Adrenal gland (tissue), 12 donors: Measurements from ENCODE around the gene DTX1. TPM values are rescaled to one million over a fixed set of nuclear protein-coding genes. Genes with fewer than 3 reads are reported as not detected.

Experiments used
- DNase-seq, 7 donors: peaks; one replicate each; pipeline ENCODE4 v3.0.0-alpha.2; 2019 to 2020
- H3K27ac ChIP-seq, 5 donors: fragments of 200-600 bp; sonication (generic) in 4 of 5; 1 replicate in 3 of 5; 2 replicates in 2 of 5; pipeline versions ENCODE4 v1.5.1 to v1.8.0; 2016 to 2020; ENCODE audit warnings: mild to moderate bottlenecking in 1 of 5
- H3K27me3 ChIP-seq: fragments of 200-600 bp; 2 replicates; pipeline ENCODE4 v1.8.0; 2021
- H3K36me3 ChIP-seq, 2 donors: fragments of 200-600 bp; replicated peaks in 1 of 2; 1 replicate in 1 of 2; 2 replicates in 1 of 2; pipeline versions ENCODE4 v1.5.1 to v1.8.0; 2018 to 2022
- H3K4me1 ChIP-seq, 2 donors: fragments of 200-600 bp; replicated peaks in 1 of 2; 1 replicate in 1 of 2; 2 replicates in 1 of 2; pipeline versions ENCODE4 v1.5.1 to v1.8.0; 2018 to 2021
- H3K4me3 ChIP-seq, 4 donors: fragments of 200-600 bp; sonication (generic) in 3 of 4; one replicate each; pipeline ENCODE4 v1.5.1; 2016 to 2018
- H3K9me3 ChIP-seq, 3 donors: fragments of 200-600 bp; sonication (generic) in 1 of 3; replicated peaks in 1 of 3; 1 replicate in 2 of 3; 2 replicates in 1 of 3; pipeline versions ENCODE4 v1.5.1 to v1.8.0; 2016 to 2021
- CTCF ChIP-seq, 6 experiments: fragments of 450-650 bp in 4 of 6; fragments of 200-600 bp in 2 of 6; sonication (generic) in 1 of 6; IDR thresholded peaks; 1 replicate in 5 of 6; 2 replicates in 1 of 6; pipeline versions ENCODE4 v1.5.1 to v1.8.0; 2016 to 2021; ENCODE audit warnings: antibody characterized with exemption in 6 of 6, mild to moderate bottlenecking in 2 of 6, moderate library complexity in 1 of 6
- POLR2A ChIP-seq, 2 donors: fragments of 450-650 bp; IDR thresholded peaks; one replicate each; pipeline ENCODE4 v1.6.1; 2017; ENCODE audit warnings: antibody characterized with exemption in 2 of 2, mild to moderate bottlenecking in 2 of 2, moderate library complexity in 1 of 2
- WGBS, 4 donors: extraction: QIAGEN DNeasy Blood & Tissue Kit in 2 of 4; methylation state at CpG; one replicate each; pipeline versions ENCODE4 v1.1.5 to v1.1.7; 2013 to 2017; 5-methylcytosine and 5-hydroxymethylcytosine counted together
- intact Hi-C, 2 donors: fragments of 100-400 bp; cut with DNase I; formaldehyde crosslinking; loops; one replicate each; pipeline versions ENCODE4 v1.14.1 to v1.15.0; 2022 to 2023
- polyA plus RNA-seq, 3 donors: library from polyadenylated mRNA; stranded (reverse); fragments of 200-250 nt in 2 of 3; fragments of 350-450 nt in 1 of 3; fragmentation: Illumina TruSeq in 1 of 3; extraction: RNeasy Lipid Tissue Mini Kit (QIAGEN cat#74804) in 1 of 3; gene quantifications; one replicate each; pipeline ENCODE4 v1.2.3, GENCODE V29; 2013 to 2014
- total RNA-seq, 9 donors: library from RNA; depleted of rRNA in 4 of 9; stranded (reverse); fragments of >200 nt in 4 of 9; fragments of 120-200 nt in 1 of 9; fragmentation: NEBNext Ultra II Directional in 1 of 9; extraction: Animal tissue kit (Norgen Biotek cat#: 25700) in 1 of 9; gene quantifications; one replicate each; pipeline versions ENCODE4 v1.1.0 to v1.2.4, GENCODE V29; 2013 to 2023
- donor health status: healthy with polysubstance abuse.
- donor health status: Bipolar disorder and iron deficiency.
- donor health status: DM: yes; HTN: yes; CAD: no.
- donor health status: DM: no; HTN: no; CAD: no.
- donor health status: DM: no; HTN: no; CAD: no.
- donor health status: DM: yes; HTN: yes; CAD: no.

Gene DTX1
- total and polyA plus RNA-seq, 12 donors = 1.3 to 20.0 (median 6.9) TPM

- 56 to 85% (median 63%) methylated on average over 8 to 15 of the region's 15 CpGs for WGBS, 4 donors
- DNase-seq = peak in 2 of 7 donors; percentile 31 to 45
- intact Hi-C loops = no loop called here
These were observed 13.8 kb downstream of the DTX1 start for GRCh38 chr12:113070117-113070906.

GRCh38 chr12:113071135-113072112 is 14.9 kb downstream of the DTX1 start:
- Histone ChIP-seq H3K4me1 (no peaks in the 10 kb centered on the region), H3K4me3 (no peak overlapping the region), H3K27ac (peak overlapping the region in 2 of 5 donors; percentile 47 to 61), H3K36me3 (no peaks in the 10 kb centered on the region), H3K9me3 (no peaks in the 10 kb centered on the region), H3K27me3 (no peaks in the 10 kb centered on the region)
- no peak for TF ChIP-seq CTCF (IDR thresholded peaks at IDR 0.05)
- DNase-seq = no peak
- WGBS, 4 donors = 72 to 82% (median 78%) methylated on average over 11 to 21 of the region's 21 CpGs
- intact Hi-C loops = no loop called here

More at GRCh38 chr12:113070117-113070906, 13.8 kb downstream of the DTX1 start:
- no peaks in the 10 kb centered on the region for H3K36me3 ChIP-seq
- H3K27me3 ChIP-seq = no peaks in the 10 kb centered on the region
- H3K27ac ChIP-seq = peak overlapping the region in 2 of 5 donors; percentile 47 to 52
- no peaks in the 10 kb centered on the region for H3K4me1 ChIP-seq
- no peak overlapping the region for H3K4me3 ChIP-seq
- TF ChIP-seq POLR2A (IDR thresholded peaks at IDR 0.05) (no peak), CTCF (IDR thresholded peaks at IDR 0.05) (no peak)
- H3K9me3 ChIP-seq = no peaks in the 10 kb centered on the region

GRCh38 chr12:113072136-113072535 is 15.6 kb downstream of the DTX1 start:
- H3K27ac ChIP-seq = no peak overlapping the region
- no peak overlapping the region for H3K4me3 ChIP-seq
- H3K4me1 ChIP-seq = no peaks in the 10 kb centered on the region
- no peaks in the 10 kb centered on the region for H3K27me3 ChIP-seq
- H3K9me3 ChIP-seq = no peaks in the 10 kb centered on the region
- intact Hi-C loops = no loop called here
- DNase-seq = no peak
- no peaks in the 10 kb centered on the region for H3K36me3 ChIP-seq
- 69 to 92% (median 80%) methylated on average over 3 of the region's 3 CpGs for WGBS, 4 donors
- TF ChIP-seq POLR2A (IDR thresholded peaks at IDR 0.05) = no peak
- TF ChIP-seq CTCF (IDR thresholded peaks at IDR 0.05) = no peak

- no peak for DNase-seq
- Histone ChIP-seq H3K4me3 (no peak overlapping the region), H3K4me1 (no peaks in the 10 kb centered on the region), H3K9me3 (no peaks in the 10 kb centered on the region), H3K36me3 (no peaks in the 10 kb centered on the region), H3K27me3 (no peaks in the 10 kb centered on the region), H3K27ac (no peak overlapping the region)
- 77 to 93% (median 82%) methylated on average over 2 to 3 of the region's 3 CpGs for WGBS, 4 donors
- no peak for TF ChIP-seq CTCF (IDR thresholded peaks at IDR 0.05)
- no peak for TF ChIP-seq POLR2A (IDR thresholded peaks at IDR 0.05)
- intact Hi-C loops = no loop called here
These were observed 17.1 kb downstream of the DTX1 start for GRCh38 chr12:113073586-113073985.
